ENCODE measurements around the gene EWSR1.
A peak's percentile ranks its signal among the peaks of the same experiment; 100 is the strongest.
"Not testable (repeated sequence)": the region's sequence is repeated elsewhere in the genome, so short reads cannot be mapped to it uniquely, and the experiment has no call there.

The EWSR1 gene

GRCh38 chr22:29267858-29268510 lies at the start of gene EWSR1, which contains the start of gene RHBDD3:
TSS of gene EWSR1 (plus strand) at chr22:29268268. CDS start at chr22:29268337, 69 bp downstream.
TSS of gene RHBDD3 (minus strand) at chr22:29267981. CDS start at chr22:29265626, 2,355 bp downstream.
- peak; percentile 93 for DNase-seq (ENCODE audit: low read depth)

DNA sequence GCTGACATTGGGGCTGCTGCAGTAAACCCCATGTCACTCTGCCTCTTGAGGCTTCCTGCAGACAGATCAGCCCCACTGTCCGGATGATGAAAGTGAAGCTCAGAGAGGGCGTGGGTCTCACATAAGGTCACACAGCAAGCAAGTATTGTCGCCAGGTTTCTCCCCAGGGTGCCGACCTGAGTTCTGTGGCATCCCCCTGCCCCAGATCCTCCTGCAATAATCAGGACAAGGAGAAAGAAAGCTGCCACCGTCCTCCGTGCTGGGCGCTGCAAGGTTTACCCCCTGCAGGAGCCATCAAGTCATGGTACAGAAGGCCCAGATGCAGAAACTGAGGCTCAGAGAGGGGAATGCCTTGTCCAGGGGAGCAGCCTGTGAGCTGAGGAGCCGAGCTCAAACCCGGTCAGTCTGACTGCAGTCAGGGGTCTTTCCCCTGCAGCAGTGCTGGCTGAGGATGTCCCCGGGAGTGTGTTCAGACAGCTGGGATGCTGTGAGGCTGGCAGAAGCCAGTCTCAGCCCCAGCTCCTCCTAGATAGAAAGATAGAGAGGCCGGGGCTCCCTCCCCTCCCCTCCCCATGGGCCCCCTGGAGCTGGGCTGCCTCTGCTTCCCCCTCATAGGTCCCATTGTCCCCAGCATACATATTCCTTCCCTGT lies 49.2 kb upstream of the EWSR1 start:
- no peak for DNase-seq (ENCODE audit: low read depth)

DNA sequence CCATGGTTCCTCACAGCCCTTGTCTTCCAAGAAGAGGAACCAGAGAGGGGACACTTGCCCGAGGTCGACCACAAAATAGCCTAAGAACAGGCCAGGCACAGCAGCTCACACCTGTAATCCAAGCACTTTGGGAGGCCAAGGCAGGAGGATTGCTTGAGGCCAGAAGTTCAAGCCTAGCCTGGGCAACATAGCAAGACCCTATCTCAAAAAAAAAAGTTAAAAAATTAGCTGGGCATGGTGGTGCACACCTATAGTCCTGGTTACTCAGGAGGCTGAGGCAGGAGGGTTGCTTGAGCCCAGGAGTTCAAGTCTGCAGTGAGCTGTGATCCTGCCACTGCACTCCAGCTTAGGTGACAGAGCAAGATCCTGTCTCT lies 48.7 kb upstream of the EWSR1 start:
- DNase-seq (ENCODE audit: low read depth) = not testable (repeated sequence)

DNA sequence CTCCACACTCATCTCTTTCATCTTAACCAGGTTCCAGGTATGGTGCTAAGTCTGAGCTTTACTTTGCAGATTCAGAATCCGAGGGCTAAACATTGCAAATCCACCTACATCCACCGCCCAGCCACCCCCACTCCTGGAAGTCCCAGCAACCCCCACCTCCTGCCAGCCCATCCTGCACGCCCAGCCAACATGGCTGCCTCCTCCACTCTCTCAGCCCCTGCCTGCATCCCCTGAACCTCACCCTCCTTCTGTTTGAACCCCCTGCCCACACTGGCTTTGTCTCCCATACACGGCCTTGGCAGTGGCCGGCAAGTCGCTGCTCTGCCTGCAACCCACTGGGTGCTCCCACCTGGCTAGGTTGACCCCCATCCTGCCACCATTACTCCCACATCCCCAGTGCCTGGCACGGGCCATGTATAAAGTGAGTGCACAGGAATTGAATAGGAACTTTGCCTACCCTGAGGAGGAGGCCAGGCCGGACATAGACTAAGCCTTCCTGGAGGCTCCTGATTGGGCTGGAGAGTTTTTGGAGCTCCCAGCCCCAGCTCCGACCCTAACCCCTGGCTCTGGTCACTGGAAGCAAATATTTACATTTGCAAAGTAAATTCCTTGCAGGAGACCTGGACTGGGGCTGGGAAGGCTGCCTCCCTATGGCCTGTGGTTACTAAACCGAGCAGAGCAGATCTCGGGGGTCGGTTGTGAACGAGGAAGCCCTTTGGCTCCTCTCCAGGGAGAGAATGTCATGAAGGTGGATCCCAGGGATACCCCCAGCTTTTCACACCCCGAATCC lies 48.0 kb upstream of the EWSR1 start:
- no peak for DNase-seq (ENCODE audit: low read depth)

DNA sequence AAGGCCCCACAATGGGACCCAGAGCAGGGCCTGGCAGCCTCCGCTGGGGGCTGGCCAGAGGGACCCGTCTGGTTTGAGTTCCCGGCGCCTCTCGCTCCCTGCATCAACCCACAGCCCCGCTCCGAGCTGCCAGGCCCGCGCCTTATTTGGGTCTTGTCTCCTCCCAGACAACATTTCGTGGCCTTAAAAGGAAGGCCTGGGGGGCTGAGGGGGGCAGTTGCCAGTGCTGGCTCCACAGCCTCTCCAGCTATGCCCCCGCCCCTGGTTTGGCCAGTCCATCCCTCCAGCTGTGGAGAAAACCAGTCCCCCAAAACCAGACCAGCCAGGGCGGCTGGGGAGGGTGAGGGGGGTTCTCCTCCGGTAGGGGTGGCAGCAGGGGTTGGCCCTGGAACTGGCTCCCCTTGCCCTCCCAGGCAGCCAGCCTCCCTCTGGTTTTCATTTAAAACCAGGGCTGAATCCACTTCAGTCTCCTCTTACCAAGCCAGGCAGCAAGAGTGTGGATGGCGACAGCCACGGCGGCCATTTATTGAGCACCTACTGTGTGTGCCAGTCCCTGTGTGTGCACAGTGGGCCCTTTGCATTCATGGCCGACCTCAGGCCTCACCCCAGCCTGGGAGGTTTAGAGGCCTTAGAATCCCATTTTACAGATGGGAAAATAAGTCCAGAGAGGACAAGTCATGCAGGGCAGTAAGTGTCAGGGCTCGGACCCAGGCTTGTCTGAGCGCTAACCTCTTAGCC lies 43.8 kb upstream of the EWSR1 start:
- DNase-seq (ENCODE audit: low read depth) = no peak

GRCh38 chr22:29224859-29225410 lies 43.1 kb upstream of the EWSR1 start:
- DNase-seq (ENCODE audit: low read depth) = no peak

GRCh38 chr22:29225422-29226090 lies 42.5 kb upstream of the EWSR1 start:
- DNase-seq (ENCODE audit: low read depth) = no peak

DNA sequence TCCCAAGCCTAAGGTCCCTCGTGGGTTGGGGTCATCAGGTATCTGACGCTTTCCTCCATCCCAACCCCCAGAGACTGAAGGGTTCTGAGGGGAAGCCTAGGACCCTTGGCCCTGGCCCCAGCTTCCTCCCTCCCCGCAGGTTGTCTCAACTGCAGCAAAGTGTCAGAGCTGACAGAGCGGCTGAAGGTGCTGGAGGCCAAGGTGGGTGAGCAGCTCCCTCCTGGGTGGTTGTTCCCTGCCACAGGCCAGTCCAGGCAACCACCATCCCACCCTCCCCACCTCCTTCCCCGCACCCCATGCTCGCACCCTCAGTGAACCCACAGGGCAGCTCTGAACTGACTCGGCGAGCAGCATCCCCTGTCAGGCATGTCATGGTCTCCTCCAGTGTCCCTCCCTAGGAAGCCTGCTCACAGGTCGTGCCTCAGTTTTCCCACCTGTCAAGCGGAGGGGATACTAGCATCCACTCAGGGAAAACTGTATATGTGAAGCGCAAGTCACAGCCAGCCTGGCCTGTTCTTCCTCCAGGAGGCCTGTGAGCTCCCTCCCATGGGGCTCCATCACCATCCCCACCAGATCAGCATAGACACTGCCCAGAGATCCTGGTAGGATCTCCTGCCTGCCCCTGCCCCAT lies 41.6 kb upstream of the EWSR1 start:
- DNase-seq (ENCODE audit: low read depth) = no peak

GRCh38 chr22:29230972-29231875 lies 36.8 kb upstream of the EWSR1 start:
- DNase-seq (ENCODE audit: low read depth) = no peak

DNA sequence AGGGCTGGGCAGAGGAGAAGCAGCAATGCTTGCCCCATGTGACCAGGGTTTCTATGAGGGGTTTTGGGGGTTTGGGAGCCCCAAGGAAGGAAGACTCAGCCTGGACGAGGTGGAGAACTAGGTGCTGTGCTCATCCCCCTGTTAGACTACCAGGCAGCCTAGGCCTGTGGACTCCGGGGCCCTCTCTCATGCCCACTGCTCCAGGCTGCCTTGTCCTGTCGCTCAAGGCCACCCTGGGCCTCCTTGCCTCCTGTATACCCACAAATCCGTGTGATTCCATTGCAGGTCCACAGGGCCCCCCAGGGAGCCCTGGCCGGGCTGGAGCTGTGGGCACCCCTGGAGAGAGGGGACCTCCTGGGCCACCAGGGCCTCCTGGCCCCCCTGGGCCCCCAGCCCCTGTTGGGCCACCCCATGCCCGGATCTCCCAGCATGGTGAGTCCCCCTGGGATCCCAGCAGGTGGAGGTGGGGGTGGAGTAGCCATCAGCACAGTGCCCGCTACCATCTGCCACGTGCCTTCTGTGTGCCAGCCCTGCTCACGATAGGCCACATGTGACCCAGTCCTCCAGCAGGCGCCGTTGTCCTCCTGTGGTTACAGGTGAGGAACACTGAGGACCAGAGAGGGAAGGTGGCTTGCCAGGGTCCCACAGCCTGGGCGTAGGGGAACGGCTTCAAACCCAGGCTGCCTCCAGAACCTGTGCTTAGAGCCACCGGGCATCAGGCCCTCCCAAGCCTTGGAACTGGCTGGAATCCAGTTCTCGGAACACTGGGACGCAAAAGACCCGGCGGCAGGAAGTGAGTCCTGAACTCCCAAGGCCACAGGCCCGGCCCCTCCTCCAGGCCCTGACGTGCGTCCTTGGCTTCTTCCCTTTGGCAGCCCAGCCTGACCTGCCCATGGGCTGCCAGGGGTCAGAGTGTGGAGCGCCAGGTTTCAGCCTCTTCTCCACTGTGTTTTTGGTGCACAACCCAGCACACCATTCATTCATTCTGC lies 35.8 kb upstream of the EWSR1 start:
- no peak for DNase-seq (ENCODE audit: low read depth)

DNA sequence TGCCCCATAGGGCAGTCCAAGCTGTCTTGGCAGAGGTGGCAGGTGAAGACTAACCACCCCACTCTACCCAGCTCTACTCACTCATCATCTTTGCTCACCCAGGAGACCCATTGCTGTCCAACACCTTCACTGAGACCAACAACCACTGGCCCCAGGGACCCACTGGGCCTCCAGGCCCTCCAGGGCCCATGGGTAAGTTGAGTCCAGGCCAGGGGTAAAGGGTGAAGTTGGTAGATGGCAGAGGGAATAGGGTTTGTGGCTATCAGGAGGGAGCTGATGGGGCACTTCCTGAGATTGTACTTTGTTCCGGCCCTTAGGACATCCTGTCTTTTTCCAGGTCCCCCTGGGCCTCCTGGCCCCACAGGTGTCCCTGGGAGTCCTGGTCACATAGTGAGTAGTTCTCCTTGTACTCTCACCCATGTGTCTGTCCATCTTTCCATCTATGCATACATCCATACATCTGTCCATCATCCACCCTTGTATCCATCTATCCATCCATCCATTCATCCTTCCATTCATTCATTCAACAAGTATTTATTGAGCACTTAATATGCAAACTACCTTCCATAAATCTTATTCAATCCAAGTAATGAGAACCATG lies 34.7 kb upstream of the EWSR1 start:
- no peak for DNase-seq (ENCODE audit: low read depth)

DNA sequence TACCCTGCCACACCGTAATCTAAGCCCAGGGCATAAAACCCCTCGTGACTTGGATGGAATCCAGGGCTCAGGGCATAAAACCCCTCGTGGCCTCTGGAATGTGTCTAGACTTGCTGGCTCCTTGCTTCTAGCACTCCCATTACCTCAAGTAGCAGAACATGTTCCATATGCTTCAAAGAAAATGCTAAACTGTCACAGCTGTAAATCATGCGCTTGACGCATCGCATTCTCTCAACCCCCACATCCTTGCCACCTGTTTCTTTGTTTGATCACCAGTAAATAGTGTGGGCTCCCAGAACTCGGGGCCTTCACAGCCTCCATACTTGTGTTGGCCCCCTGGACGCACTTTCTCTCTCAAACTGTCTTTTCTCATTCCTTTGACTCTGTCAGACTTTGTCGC lies 27.6 kb upstream of the EWSR1 start:
- DNase-seq (ENCODE audit: low read depth) = not testable (repeated sequence)

DNA sequence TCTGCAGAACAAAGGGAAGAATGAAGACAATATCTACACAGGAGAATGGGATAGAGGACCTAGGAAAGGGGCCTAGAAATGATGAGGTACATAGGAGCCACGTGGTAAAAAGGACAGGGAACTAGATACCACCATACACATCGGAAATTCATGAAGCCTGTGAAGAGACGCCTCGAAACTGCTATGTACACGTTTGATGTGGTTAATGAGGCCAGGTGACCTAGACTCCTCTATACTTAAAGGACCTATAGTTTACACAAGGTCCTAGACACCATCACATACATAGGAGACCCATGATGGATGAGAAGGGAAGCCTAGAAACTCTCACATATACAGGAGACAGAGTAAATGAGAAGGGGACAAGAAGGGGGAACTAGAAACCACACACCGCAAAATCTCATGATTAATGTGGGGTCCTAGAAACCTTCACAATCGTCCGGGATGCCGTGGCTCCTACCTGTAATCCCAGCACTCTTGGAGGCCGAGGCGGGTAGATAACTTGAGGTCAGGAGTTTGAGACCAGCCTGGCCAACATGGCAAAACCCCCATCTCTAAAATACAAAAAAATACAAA lies 24.1 kb upstream of the EWSR1 start:
- no peak for DNase-seq (ENCODE audit: low read depth)

GRCh38 chr22:29244785-29245625 lies 23.1 kb upstream of the EWSR1 start:
- no peak for DNase-seq (ENCODE audit: low read depth)

GRCh38 chr22:29245626-29246385 lies 22.3 kb upstream of the EWSR1 start:
- DNase-seq (ENCODE audit: low read depth) = peak; percentile 34

- not testable (repeated sequence) for DNase-seq (ENCODE audit: low read depth)
These were observed 20.2 kb upstream of the EWSR1 start for GRCh38 chr22:29247891-29248290.
